Stimulated activated CD8-positive, alpha-beta memory T cell treated with anti-CD3 and anti-CD28 coated beads, Interleukin-7, amount 100 ng/mL, for 48 hours (primary cell): ENCODE measurements around the gene ZNF677.
"Not testable (repeated sequence)": the region's sequence is repeated elsewhere in the genome, so short reads cannot be mapped to it uniquely, and the experiment has no call there.

Experiments
- DNase-seq, 2 donors: peaks; one replicate each; pipeline ENCODE4 v3.0.0-alpha.2; 2020; ENCODE audit warnings: low read depth in 1 of 2; ENCODE audit errors: extremely low read depth in 1 of 2

Gene ZNF677

GRCh38 chr19:53193535-53194222 is 61.0 kb downstream of the ZNF677 start:
- no peak for DNase-seq

- peak; percentile 45 to 78 for DNase-seq
Observed at GRCh38 chr19:53192771-53193534, 61.7 kb downstream of the ZNF677 start, which contains the start of gene ZNF665. ZNF665 (minus strand) TSS chr19:53193358; CDS start chr19:53182898, 10,460 bp downstream.

DNA sequence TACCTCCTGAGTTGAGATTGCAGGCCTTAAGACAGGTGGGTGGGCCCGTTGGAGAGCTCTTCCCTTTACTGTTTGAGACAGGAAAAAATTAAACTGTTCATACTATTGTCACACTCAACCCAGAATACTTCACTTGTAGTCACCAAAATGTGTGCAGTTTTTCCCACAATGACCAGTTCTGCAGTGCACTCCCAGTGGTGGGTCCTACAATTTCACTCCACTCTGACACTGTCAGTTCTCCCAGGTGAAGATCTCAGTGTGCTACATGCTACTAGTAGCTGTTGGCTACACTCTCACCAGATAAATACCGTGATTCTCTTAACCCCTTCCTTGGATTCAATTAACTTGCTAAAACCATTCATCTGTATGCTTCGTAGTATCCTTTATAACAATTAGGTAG is 64.4 kb downstream of the ZNF677 start:
- no peak for DNase-seq

GRCh38 chr19:53189691-53190198 is 64.9 kb downstream of the ZNF677 start:
- DNase-seq = not testable (repeated sequence)
